Testis (tissue), 3 donors: ENCODE measurements around the gene ITGAE. TPM values are rescaled to one million over a fixed set of nuclear protein-coding genes. Genes with fewer than 3 reads are reported as not detected.

ENCODE experiments used
- DNase-seq: peaks from one replicate; pipeline ENCODE4 v3.0.0-alpha.2; 2019
- H3K27ac ChIP-seq, 2 donors: fragments of 200-600 bp; sonication (generic); one replicate each; pipeline ENCODE4 v1.5.1; 2019
- H3K27me3 ChIP-seq: fragments of 200-600 bp; sonication (generic); one replicate; pipeline ENCODE4 v1.5.1; 2019
- H3K36me3 ChIP-seq: fragments of 200-600 bp; sonication (generic); one replicate; pipeline ENCODE4 v1.5.1; 2017; ENCODE audit warnings: low read depth; ENCODE audit errors: missing control alignments
- H3K4me1 ChIP-seq: fragments of 200-600 bp; sonication (generic); one replicate; pipeline ENCODE4 v1.5.1; 2019
- H3K4me3 ChIP-seq, 2 donors: fragments of 200-600 bp; sonication (generic); one replicate each; pipeline ENCODE4 v1.5.1; 2017 to 2019
- H3K9me3 ChIP-seq: fragments of 200-600 bp; sonication (generic); one replicate; pipeline ENCODE4 v1.5.1; 2017
- POLR2A ChIP-seq: fragments of 450-650 bp; IDR thresholded peaks from one replicate; pipeline ENCODE4 v1.6.1; 2017; ENCODE audit warnings: antibody characterized with exemption, mild to moderate bottlenecking, moderate library complexity
- WGBS, 2 donors: methylation state at CpG; one replicate each; pipeline ENCODE4 v1.1.5; 2018; 5-methylcytosine and 5-hydroxymethylcytosine counted together
- intact Hi-C: fragments of 100-400 bp; cut with DNase I; formaldehyde crosslinking; loops from one replicate; pipeline ENCODE4 v1.15.1; 2023; ENCODE audit warnings: low total_unique reads
- polyA plus RNA-seq: library from polyadenylated mRNA; stranded (reverse); fragments of 350-450 nt; fragmentation: Illumina TruSeq; extraction: RNeasy Lipid Tissue Mini Kit (QIAGEN cat#74804); gene quantifications from one replicate; pipeline ENCODE4 v1.2.3, GENCODE V29; 2014; ENCODE audit warnings: low read depth, low replicate concordance; ENCODE audit not compliant: insufficient read depth
- total RNA-seq, 2 donors: library from RNA; depleted of rRNA; stranded (reverse); fragments of >200 nt; gene quantifications; one replicate each; pipeline ENCODE4 v1.2.3, GENCODE V29; 2016
- TF ChIP-seq, protein P1 (sequence below), 3 experiments: fragments of 450-650 bp in 2 of 3; fragments of 200-600 bp in 1 of 3; sonication (generic) in 1 of 3; IDR thresholded peaks; one replicate each; pipeline ENCODE4 v1.5.1; 2016 to 2019; ENCODE audit warnings: antibody characterized with exemption in 3 of 3, mild to moderate bottlenecking in 2 of 3, moderate library complexity in 1 of 3

The ITGAE gene
- total and polyA plus RNA-seq, 3 donors from 2014 or later = 13.1 to 46.7 (median 16.1) TPM

DNA sequence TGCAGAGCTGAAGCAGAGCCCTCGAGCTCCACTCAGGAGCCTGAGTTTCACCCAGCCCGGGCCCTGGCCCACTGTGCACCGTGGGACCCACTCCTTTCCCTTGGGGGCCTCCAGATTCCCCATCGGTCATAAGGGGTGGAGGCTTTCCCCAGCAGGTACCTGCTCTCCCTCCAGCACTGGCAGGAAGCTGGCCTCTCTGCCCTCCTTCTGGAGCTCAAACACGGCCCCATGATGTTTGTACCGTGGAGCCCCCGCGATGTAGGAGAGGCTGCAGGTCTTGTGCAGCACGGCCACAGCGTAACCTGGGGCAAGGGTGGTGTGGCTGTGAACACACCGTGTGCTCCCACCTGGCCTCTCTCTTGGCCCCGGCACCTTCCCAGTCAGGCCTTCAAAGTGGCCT lies 47.4 kb downstream of the ITGAE start:
- intact Hi-C loops = no loop called here

DNA sequence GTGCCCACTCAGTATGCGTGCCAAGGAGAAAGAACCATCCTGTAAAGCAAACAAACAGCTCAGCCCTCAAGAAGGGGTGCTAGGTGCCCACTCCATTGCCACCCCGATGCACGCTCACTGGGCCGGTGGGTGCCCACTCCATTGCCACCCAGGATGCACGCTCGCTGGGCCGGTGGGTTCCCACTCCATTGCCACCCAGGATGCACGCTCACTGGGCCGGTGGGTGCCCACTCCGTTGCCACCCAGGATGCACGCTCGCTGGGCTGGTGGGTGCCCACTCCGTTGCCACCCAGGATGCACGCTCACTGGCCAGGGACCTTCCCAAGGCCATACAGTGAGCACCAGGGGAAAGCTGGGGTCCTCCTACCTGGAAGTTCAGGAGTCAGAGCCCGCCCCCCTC lies 49.2 kb downstream of the ITGAE start:
- Histone ChIP-seq H3K9me3 (no peaks in the 10 kb centered on the region), H3K27ac (no peak overlapping the region), H3K4me1 (peaks cover 5% of the 10 kb centered on the region), H3K4me3 (no peak overlapping the region), H3K27me3 (no peaks in the 10 kb centered on the region), H3K36me3 (no peaks in the 10 kb centered on the region)
- 97 to 100% methylated on average over 7 to 15 of the region's 15 CpGs for WGBS, 2 donors
- TF ChIP-seq, protein P1, sequence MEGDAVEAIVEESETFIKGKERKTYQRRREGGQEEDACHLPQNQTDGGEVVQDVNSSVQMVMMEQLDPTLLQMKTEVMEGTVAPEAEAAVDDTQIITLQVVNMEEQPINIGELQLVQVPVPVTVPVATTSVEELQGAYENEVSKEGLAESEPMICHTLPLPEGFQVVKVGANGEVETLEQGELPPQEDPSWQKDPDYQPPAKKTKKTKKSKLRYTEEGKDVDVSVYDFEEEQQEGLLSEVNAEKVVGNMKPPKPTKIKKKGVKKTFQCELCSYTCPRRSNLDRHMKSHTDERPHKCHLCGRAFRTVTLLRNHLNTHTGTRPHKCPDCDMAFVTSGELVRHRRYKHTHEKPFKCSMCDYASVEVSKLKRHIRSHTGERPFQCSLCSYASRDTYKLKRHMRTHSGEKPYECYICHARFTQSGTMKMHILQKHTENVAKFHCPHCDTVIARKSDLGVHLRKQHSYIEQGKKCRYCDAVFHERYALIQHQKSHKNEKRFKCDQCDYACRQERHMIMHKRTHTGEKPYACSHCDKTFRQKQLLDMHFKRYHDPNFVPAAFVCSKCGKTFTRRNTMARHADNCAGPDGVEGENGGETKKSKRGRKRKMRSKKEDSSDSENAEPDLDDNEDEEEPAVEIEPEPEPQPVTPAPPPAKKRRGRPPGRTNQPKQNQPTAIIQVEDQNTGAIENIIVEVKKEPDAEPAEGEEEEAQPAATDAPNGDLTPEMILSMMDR (IDR thresholded peaks at IDR 0.05) = no peak
- no peak for TF ChIP-seq POLR2A
- DNase-seq = no peak
- intact Hi-C loops = no loop called here

More for the DNA sequence above, 47.4 kb downstream of the ITGAE start:
- H3K4me1 ChIP-seq = peaks cover 5% of the 10 kb centered on the region
- 60 to 68% methylated on average over 3 to 12 of the region's 12 CpGs for WGBS, 2 donors
- DNase-seq = no peak
- TF ChIP-seq, protein P1 (IDR thresholded peaks at IDR 0.05) = no peak
- no peak for TF ChIP-seq POLR2A
- no peaks in the 10 kb centered on the region for H3K36me3 ChIP-seq
- no peaks in the 10 kb centered on the region for H3K27me3 ChIP-seq
- H3K27ac ChIP-seq = no peak overlapping the region
- H3K9me3 ChIP-seq = no peaks in the 10 kb centered on the region
- no peak overlapping the region for H3K4me3 ChIP-seq

DNA sequence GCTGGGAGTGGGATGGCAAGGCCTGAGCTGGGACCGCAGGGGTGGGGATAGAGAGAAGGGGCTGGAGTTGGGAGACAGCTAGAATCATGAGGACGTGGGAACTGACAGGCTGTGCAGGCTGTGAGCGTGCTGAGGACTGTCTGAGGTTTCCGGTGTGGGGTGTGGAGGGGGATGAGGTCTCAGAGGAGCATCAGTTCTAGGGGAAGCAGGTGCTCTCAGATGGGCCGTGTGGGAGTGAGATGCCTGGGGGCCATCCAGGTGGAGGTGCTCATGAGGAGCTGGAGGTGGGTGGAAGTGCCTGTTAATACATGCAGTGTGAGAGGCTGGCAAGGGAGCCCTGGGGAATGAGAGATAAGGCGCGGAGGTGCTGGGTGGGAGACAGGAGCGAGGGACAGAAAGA lies 50.1 kb downstream of the ITGAE start:
- TF ChIP-seq, protein P1 (IDR thresholded peaks at IDR 0.05) = no peak
- TF ChIP-seq POLR2A = no peak
- DNase-seq = no peak
- Histone ChIP-seq H3K27ac (no peak overlapping the region), H3K27me3 (no peaks in the 10 kb centered on the region), H3K36me3 (no peaks in the 10 kb centered on the region), H3K4me3 (no peak overlapping the region), H3K9me3 (no peaks in the 10 kb centered on the region), H3K4me1 (peaks cover 5% of the 10 kb centered on the region)
- 79 to 80% methylated on average over 8 of the region's 8 CpGs for WGBS, 2 donors
- intact Hi-C loops = no loop called here

DNA sequence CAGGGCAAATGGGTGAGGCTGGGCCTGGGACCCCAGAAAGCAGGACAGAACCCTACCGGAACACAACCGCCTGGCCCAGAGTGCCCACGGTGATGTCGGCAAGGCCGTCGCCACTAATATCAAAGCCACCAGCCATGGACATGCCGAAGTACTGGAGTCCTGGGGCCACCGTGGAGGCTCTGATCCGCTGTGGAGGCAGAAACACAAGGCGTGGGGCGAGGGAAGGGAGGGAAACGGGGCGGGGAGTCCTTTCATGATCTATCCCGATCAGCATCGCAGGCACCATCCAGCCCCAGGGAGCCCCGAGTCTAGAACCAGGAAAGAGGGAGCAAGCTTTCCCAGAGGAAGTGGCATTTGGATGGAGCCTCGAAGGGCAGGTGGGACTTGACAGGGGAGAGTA lies 50.7 kb downstream of the ITGAE start:
- intact Hi-C loops = no loop called here
- H3K27me3 ChIP-seq = no peaks in the 10 kb centered on the region
- WGBS, 2 donors = 89 to 94% methylated on average over 16 to 17 of the region's 17 CpGs
- H3K36me3 ChIP-seq = no peaks in the 10 kb centered on the region
- TF ChIP-seq, protein P1 (IDR thresholded peaks at IDR 0.05) = no peak
- TF ChIP-seq POLR2A = no peak
- no peak for DNase-seq
- H3K4me1 ChIP-seq = peaks cover 5% of the 10 kb centered on the region
- no peaks in the 10 kb centered on the region for H3K9me3 ChIP-seq
- H3K4me3 ChIP-seq = no peak overlapping the region
- no peak overlapping the region for H3K27ac ChIP-seq

DNA sequence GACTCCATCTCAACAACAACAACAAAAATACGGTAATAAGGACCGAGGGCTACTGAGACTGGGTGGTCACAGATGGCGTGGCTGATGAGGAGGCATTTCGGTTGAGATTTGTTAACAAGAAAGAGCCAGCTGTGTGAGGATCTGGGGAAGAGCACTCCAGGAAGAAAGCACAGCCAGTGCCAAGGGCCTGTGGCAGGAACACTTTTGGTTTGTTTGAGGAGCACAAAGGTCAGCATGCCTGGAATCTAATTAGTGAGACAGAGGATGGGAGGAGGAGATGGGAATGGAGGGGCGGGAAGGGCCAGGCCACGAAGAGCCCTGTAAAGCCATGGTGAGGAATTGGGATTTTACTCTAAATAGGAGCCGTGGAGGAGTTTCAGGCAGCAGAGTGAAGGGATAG lies 52.4 kb downstream of the ITGAE start:
- Histone ChIP-seq H3K9me3 (no peaks in the 10 kb centered on the region), H3K4me1 (no peaks in the 10 kb centered on the region), H3K4me3 (no peak overlapping the region), H3K27ac (no peak overlapping the region), H3K27me3 (no peaks in the 10 kb centered on the region), H3K36me3 (no peaks in the 10 kb centered on the region)
- no peak for TF ChIP-seq POLR2A
- TF ChIP-seq, protein P1 (IDR thresholded peaks at IDR 0.05) = no peak
- DNase-seq = no peak
- 83 to 84% methylated on average over 7 of the region's 7 CpGs for WGBS, 2 donors
- intact Hi-C loops = no loop called here
